Transverse colon (tissue), 4 donors: ENCODE measurements around the gene MDH1. TPM values are rescaled to one million over a fixed set of nuclear protein-coding genes. Genes with fewer than 3 reads are reported as not detected.
"Not testable (repeated sequence)": the region's sequence is repeated elsewhere in the genome, so short reads cannot be mapped to it uniquely, and the experiment has no call there.

ENCODE experiments used
- DNase-seq: peaks from one replicate; pipeline ENCODE4 v3.0.0-alpha.2; 2019
- H3K27ac ChIP-seq, 4 donors: fragments of 200-600 bp; sonication (generic); 2 replicates each; pipeline ENCODE4 v1.5.1; 2016 to 2018; ENCODE audit warnings: inconsistent platforms in 4 of 4
- H3K27me3 ChIP-seq: fragments of 200-600 bp; sonication (generic); 2 replicates; pipeline ENCODE4 v1.5.1; 2017; ENCODE audit warnings: inconsistent platforms
- H3K36me3 ChIP-seq, 4 donors: fragments of 200-600 bp; sonication (generic); 2 replicates each; pipeline ENCODE4 v1.5.1; 2017 to 2019; ENCODE audit warnings: inconsistent platforms in 4 of 4
- H3K4me1 ChIP-seq, 4 donors: fragments of 200-600 bp; sonication (generic); 2 replicates each; pipeline ENCODE4 v1.5.1; 2017 to 2020; ENCODE audit warnings: inconsistent platforms in 4 of 4
- H3K4me3 ChIP-seq, 4 donors: fragments of 200-600 bp; sonication (generic); 1 replicate in 1 of 4; 2 replicates in 3 of 4; pipeline versions ENCODE4 v1.5.1 to v1.6.1; 2017 to 2019; ENCODE audit warnings: inconsistent platforms in 4 of 4
- H3K9me3 ChIP-seq, 2 donors: fragments of 200-600 bp; sonication (generic); 2 replicates each; pipeline ENCODE4 v1.5.1; 2017 to 2019; ENCODE audit warnings: inconsistent platforms in 2 of 2
- EP300 ChIP-seq: sonication (generic); formaldehyde crosslinking; IDR thresholded peaks from one replicate; pipeline ENCODE4 v1.6.1; 2017; ENCODE audit warnings: antibody characterized with exemption, low read depth
- POLR2A ChIP-seq: fragments of 450-650 bp; IDR thresholded peaks from one replicate; pipeline ENCODE4 v1.6.1; 2016; ENCODE audit warnings: antibody characterized with exemption, mild to moderate bottlenecking, moderate library complexity
- POLR2AphosphoS5 ChIP-seq, 3 donors: sonication (generic); formaldehyde crosslinking; IDR thresholded peaks; one replicate each; pipeline ENCODE4 v1.6.1; 2016; ENCODE audit warnings: antibody characterized with exemption in 3 of 3
- WGBS, 2 donors: methylation state at CpG; one replicate each; pipeline ENCODE4 v1.1.5; 2018; ENCODE audit warnings: low coverage in 1 of 2; 5-methylcytosine and 5-hydroxymethylcytosine counted together
- in situ Hi-C, 4 donors: fragments of 200-750 bp; cut with MboI; loops; one replicate each; pipeline versions ENCODE4 v1.15.0 to v1.15.1; 2017; ENCODE audit warnings: low sequenced_read_pairs in 3 of 4, low pct_ligation_motif_present in 1 of 4, low pct_unique_long_range_greater_than_20kb in 1 of 4
- intact Hi-C: fragments of 100-400 bp; cut with DNase I; formaldehyde crosslinking; loops from one replicate; pipeline ENCODE4 v1.15.1; 2023; ENCODE audit warnings: low total_unique reads
- total RNA-seq, 4 donors: library from RNA; depleted of rRNA; stranded (reverse); fragments of >200 nt; gene quantifications; one replicate each; pipeline ENCODE4 v1.1.0, GENCODE V29; 2016
- TF ChIP-seq, protein P1 (sequence below), 5 experiments: fragments of 200-600 bp in 3 of 5; fragments of 450-650 bp in 2 of 5; sonication (generic) in 3 of 5; IDR thresholded peaks; 1 replicate in 2 of 5; 2 replicates in 3 of 5; pipeline ENCODE4 v1.5.1; 2016 to 2017; ENCODE audit warnings: antibody characterized with exemption in 5 of 5, inconsistent platforms in 3 of 5, mild to moderate bottlenecking in 2 of 5, moderate library complexity in 1 of 5

MDH1 gene
- total RNA-seq, 4 donors from 2014 or later, result 55.5 to 179 (median 141) TPM

DNA sequence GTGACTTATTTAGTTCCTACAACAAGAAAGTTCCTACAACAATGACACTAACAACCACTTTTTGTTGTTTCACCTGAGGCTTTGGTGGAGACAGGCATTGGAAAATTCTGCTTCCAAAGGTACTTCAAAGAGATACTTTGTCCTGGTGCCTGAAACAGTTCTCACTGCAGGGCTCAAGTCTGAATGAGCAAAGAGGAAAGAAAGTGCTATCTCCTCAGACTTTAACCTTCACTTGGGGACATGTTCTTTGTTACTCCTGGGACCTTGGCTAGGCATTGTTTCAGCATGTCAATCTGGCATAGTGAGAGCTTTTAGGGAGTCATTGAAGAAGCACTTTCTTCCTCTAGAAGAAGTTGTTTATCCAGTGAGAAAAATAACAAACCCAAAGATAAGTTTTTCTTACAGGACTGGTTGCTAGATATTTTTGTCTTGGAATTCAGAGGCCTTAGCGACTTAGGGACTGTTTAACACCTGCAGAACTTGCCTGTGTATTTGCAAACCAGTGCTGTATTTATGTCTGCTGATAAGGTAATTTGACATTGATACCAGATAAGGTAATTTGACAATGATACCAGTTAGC is 12.2 kb downstream of the MDH1 start:
- no peak for TF ChIP-seq EP300
- TF ChIP-seq POLR2A, result no peak
- TF ChIP-seq, protein P1, sequence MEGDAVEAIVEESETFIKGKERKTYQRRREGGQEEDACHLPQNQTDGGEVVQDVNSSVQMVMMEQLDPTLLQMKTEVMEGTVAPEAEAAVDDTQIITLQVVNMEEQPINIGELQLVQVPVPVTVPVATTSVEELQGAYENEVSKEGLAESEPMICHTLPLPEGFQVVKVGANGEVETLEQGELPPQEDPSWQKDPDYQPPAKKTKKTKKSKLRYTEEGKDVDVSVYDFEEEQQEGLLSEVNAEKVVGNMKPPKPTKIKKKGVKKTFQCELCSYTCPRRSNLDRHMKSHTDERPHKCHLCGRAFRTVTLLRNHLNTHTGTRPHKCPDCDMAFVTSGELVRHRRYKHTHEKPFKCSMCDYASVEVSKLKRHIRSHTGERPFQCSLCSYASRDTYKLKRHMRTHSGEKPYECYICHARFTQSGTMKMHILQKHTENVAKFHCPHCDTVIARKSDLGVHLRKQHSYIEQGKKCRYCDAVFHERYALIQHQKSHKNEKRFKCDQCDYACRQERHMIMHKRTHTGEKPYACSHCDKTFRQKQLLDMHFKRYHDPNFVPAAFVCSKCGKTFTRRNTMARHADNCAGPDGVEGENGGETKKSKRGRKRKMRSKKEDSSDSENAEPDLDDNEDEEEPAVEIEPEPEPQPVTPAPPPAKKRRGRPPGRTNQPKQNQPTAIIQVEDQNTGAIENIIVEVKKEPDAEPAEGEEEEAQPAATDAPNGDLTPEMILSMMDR (IDR thresholded peaks at IDR 0.05), result no peak
- TF ChIP-seq POLR2AphosphoS5 (IDR thresholded peaks at IDR 0.05), result no peak
- 96 to 100% methylated on average over 1 of the region's 1 CpG for WGBS, 2 donors
- H3K27me3 ChIP-seq, result no peaks in the 10 kb centered on the region

DNA sequence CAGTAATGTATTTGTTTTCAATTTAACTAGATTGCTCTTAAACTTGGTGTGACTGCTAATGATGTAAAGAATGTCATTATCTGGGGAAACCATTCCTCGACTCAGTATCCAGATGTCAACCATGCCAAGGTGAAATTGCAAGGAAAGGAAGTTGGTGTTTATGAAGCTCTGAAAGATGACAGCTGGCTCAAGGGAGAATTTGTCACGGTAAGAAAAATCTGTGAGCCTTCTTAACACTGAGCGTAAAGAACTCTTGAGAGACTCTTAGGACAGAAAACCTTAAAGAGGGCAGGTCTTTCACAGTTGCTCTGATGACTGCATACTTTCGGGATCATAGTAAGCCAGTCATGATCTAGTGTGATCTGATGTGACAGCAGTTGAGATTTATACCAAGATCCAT is 15.9 kb downstream of the MDH1 start:
- Histone ChIP-seq H3K36me3 (peaks cover 0 to 62% (median 33%) of the 10 kb centered on the region in 4 donors), H3K4me1 (no peaks in the 10 kb centered on the region), H3K9me3 (no peaks in the 10 kb centered on the region), H3K27ac (no peak overlapping the region), H3K27me3 (no peaks in the 10 kb centered on the region), H3K4me3 (no peak overlapping the region)
- in situ Hi-C loops, result no loop called here
- TF ChIP-seq POLR2AphosphoS5 (IDR thresholded peaks at IDR 0.05), result no peak
- TF ChIP-seq POLR2A, result no peak
- TF ChIP-seq, protein P1 (IDR thresholded peaks at IDR 0.05), result no peak
- TF ChIP-seq EP300, result no peak
- WGBS, 2 donors, result 89 to 96% methylated on average over 3 to 4 of the region's 4 CpGs
- DNase-seq, result no peak
- intact Hi-C loops, result no loop called here

More for the DNA sequence above, 12.2 kb downstream of the MDH1 start:
- H3K27ac ChIP-seq, result no peak overlapping the region
- DNase-seq, result no peak
- intact Hi-C loops, result no loop called here
- peaks cover 0 to 57% (median 26%) of the 10 kb centered on the region in 4 donors for H3K36me3 ChIP-seq
- H3K9me3 ChIP-seq, result no peaks in the 10 kb centered on the region
- H3K4me3 ChIP-seq, result no peak overlapping the region
- in situ Hi-C loops, result no loop called here
- H3K4me1 ChIP-seq, result peaks cover 0 to 8% (median 2%) of the 10 kb centered on the region in 4 donors

DNA sequence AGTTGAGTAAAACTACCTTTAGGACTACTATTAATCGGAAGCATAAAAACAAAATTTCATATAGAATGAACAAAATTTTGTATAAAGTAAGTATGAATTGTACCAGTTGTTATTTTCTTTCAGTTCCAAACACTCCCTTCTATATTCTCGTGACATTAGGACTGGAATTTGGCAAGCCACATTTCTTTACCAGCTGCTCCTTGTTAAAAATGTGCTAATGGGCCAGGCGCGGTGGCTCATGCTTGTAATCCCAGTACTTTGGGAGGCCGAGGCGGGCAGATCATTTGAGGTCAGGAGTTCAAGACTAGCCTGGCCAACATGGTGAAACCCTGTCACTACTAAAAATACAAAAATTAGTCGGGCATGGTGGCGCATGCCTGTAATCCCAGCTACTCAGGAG is 20.1 kb downstream of the MDH1 start:
- H3K27ac ChIP-seq, H3K4me1 ChIP-seq, H3K9me3 ChIP-seq, in situ Hi-C loops, H3K4me3 ChIP-seq, H3K27me3 ChIP-seq, intact Hi-C loops, DNase-seq: not testable (repeated sequence)
- 72 to 100% methylated on average over 1 to 8 of the region's 8 CpGs for WGBS, 2 donors
- H3K36me3 ChIP-seq, result peaks cover 0 to 36% (median 19%) of the 10 kb centered on the region in 4 donors

DNA sequence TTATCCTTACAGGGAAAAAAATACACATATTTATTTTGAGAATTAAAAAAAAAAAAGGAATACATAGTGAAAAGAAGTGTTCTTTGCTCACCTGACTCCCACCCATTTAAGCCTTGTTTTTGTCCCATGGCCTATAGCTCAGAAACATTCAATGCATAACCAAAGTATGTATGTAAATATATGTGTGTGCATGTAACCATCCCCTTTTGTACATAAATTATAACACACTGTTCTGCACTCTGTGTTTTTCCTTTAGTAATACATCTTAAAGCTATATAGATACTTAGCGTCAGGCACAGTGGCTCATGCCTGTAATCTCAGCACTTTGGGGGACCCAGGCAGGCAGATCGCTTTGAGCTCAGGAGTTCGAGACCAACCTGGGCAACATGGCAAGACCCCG is 21.8 kb downstream of the MDH1 start:
- Histone ChIP-seq H3K36me3 (peaks cover 0 to 19% (median 9%) of the 10 kb centered on the region in 4 donors), H3K27ac (no peak overlapping the region), H3K27me3 (no peaks in the 10 kb centered on the region), H3K9me3 (no peaks in the 10 kb centered on the region), H3K4me3 (no peak overlapping the region), H3K4me1 (no peaks in the 10 kb centered on the region)
- in situ Hi-C loops, result no loop called here
- WGBS, 2 donors, result 93 to 99% methylated on average over 4 of the region's 4 CpGs
- no peak for DNase-seq
- intact Hi-C loops, result no loop called here
- TF ChIP-seq POLR2A, result no peak
- TF ChIP-seq EP300, result no peak
- TF ChIP-seq, protein P1 (IDR thresholded peaks at IDR 0.05), result no peak
- TF ChIP-seq POLR2AphosphoS5 (IDR thresholded peaks at IDR 0.05), result no peak

DNA sequence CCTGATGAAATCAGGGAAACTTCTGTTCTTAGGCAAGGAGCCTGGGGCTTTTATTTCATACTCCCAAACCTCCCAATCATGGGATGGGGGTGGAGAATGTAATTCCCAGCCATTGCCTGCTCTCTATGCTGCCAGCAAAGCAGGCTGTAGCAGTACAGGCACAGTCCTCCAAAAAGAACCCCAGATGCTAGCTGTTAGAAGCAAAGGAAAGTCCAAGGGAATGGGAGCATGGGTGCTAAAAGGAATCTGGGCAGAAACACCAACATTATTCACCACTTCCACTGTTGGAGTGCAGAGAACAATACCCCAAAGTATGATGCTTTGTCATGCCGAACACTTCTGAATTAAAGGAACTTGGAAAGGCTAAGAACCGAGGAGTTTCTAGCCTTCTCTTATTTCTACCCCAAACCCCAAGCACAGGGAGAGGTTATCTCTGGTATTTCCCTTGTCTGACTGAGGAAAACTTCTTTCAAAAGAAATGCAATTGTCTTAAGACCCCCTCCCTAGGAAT is 24.7 kb downstream of the MDH1 start:
- no peak for TF ChIP-seq EP300
- TF ChIP-seq, protein P1 (IDR thresholded peaks at IDR 0.05), result no peak
- TF ChIP-seq POLR2A, result no peak
- no peak for TF ChIP-seq POLR2AphosphoS5 (IDR thresholded peaks at IDR 0.05)
- WGBS, 2 donors, result 80 to 84% methylated on average over 1 to 2 of the region's 2 CpGs
- DNase-seq, result no peak
- Histone ChIP-seq H3K27ac (no peak overlapping the region), H3K9me3 (no peaks in the 10 kb centered on the region), H3K4me3 (no peak overlapping the region), H3K27me3 (no peaks in the 10 kb centered on the region), H3K4me1 (no peaks in the 10 kb centered on the region), H3K36me3 (no peaks in the 10 kb centered on the region)
- in situ Hi-C loops (no loop called here), intact Hi-C loops (no loop called here)
